Measurements from ENCODE around the gene WT1. TPM values are rescaled to one million over a fixed set of nuclear protein-coding genes. Genes with fewer than 3 reads are reported as not detected.

The WT1 gene
- total and polyA plus RNA-seq, 2 of the 13 experiments (the other 11 are each of a cell fraction or from before 2014, with no cell fraction given) = 0.15 to 0.31 TPM

DNA sequence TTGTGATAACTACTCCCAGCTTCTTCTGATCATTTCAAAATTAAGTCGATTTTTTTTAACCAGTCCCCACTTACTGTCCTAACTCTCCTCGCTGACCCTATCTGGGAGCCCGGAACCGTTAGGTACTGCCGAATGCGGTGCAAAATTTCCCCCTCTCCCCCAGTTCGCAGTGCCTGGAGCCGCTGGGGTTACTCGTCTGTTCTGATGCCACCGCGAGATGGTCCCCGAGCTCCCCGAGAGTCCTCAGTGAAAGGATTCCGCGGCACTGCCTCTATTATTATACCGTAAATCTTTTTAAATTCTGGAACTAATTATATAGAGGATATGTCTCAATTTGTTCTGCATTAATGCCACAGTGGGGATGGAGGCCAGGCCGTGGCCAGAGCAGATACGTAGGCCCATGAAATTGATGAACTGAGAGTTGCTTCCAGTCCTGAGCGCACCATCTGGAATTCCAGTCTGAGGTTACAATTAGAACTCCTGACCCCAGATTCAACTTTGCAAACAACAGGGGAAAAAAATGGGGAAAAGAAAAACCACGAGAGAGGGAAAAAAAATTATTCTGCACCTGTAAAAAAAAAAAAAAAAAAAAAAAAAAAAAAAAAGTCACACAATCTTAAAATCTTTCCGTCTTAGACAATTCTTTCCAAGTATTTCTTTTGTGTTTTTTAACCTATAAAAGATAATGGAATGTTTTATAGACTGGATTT lies 4.3 kb upstream of the WT1 start:
- in situ Hi-C loops (cut with HindIII; ENCODE audit: extremely low pct_ligation_motif_present, low pct_unique_long_range_greater_than_20kb) = no loop called here
- no peak overlapping the region for H3K4me3 ChIP-seq (replicated peaks in 1 of 3; ENCODE audit: insufficient read depth in 1 of 3, low read depth in 2 of 3, low read length in 3 of 3)
- no peaks in the 10 kb centered on the region for H3K79me2 ChIP-seq (ENCODE audit: insufficient read depth, low read length)
- no peaks in the 10 kb centered on the region for H4K20me1 ChIP-seq (ENCODE audit: insufficient read depth, low read length)
- H2AFZ ChIP-seq (ENCODE audit: low read length) = no peak overlapping the region
- 0 out of 2 replicates have a peak, but pooled peaks cover 7% of the 10 kb centered on the region for H3K4me1 ChIP-seq (ENCODE audit: insufficient read depth, low read length)
- intact Hi-C loops (cut with micrococcal nuclease; ENCODE audit: unreplicated experiment) = no loop called here
- DNase-seq (ENCODE audit: low spot score) (no peak), ATAC-seq (no peak), FAIRE-seq (no peak)
- peaks cover 7 to 61% of the 10 kb centered on the region in 2 experiments for H3K27me3 ChIP-seq (ENCODE audit: control insufficient read depth in 1 of 2, insufficient read depth in 2 of 2, low read length in 2 of 2)
- H3K4me2 ChIP-seq (ENCODE audit: low read depth, low read length) = no peak overlapping the region
- no peak overlapping the region for H3K9ac ChIP-seq (ENCODE audit: insufficient read depth, low read depth, low read length)
- no peak for TF ChIP-seq ZNF652 (CRISPR knock-in tag; IDR thresholded peaks at IDR 0.05; ENCODE audit: borderline replicate concordance, low read depth)
- no peak for TF ChIP-seq ZNF674 (CRISPR knock-in tag; IDR thresholded peaks at IDR 0.05; ENCODE audit: low read depth)
- TF ChIP-seq CHD4 (IDR thresholded peaks at IDR 0.05; ENCODE audit: borderline replicate concordance, low read length) = no peak
- TF ChIP-seq ZNF451 (CRISPR knock-in tag; IDR thresholded peaks at IDR 0.05) = no peak
- TF ChIP-seq KLF6 (CRISPR knock-in tag; IDR thresholded peaks at IDR 0.05) = no peak
- no peak for TF ChIP-seq CAMTA2 (CRISPR knock-in tag; IDR thresholded peaks at IDR 0.05; ENCODE audit: borderline replicate concordance)
- no peak for TF ChIP-seq NFIB (CRISPR knock-in tag; IDR thresholded peaks at IDR 0.05; ENCODE audit: borderline replicate concordance)
- no peak for TF ChIP-seq ZNF720 (CRISPR knock-in tag; IDR thresholded peaks at IDR 0.05)
- TF ChIP-seq, protein P1, sequence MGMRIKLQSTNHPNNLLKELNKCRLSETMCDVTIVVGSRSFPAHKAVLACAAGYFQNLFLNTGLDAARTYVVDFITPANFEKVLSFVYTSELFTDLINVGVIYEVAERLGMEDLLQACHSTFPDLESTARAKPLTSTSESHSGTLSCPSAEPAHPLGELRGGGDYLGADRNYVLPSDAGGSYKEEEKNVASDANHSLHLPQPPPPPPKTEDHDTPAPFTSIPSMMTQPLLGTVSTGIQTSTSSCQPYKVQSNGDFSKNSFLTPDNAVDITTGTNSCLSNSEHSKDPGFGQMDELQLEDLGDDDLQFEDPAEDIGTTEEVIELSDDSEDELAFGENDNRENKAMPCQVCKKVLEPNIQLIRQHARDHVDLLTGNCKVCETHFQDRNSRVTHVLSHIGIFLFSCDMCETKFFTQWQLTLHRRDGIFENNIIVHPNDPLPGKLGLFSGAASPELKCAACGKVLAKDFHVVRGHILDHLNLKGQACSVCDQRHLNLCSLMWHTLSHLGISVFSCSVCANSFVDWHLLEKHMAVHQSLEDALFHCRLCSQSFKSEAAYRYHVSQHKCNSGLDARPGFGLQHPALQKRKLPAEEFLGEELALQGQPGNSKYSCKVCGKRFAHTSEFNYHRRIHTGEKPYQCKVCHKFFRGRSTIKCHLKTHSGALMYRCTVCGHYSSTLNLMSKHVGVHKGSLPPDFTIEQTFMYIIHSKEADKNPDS (CRISPR knock-in tag; IDR thresholded peaks at IDR 0.05) = no peak
- WGBS (ENCODE audit: low lambda C conversion rate) = 42% methylated on average over 21 of the region's 21 CpGs
- ChIA-PET CTCF (ENCODE audit: low intra/inter-chr PET ratio, low total read pairs) (no interaction called here), POLR2A (no interaction called here)
- no peaks in the 10 kb centered on the region for H3K36me3 ChIP-seq (replicated peaks in 1 of 2; ENCODE audit: control insufficient read depth in 1 of 2, insufficient read depth in 2 of 2, low read length in 2 of 2)
- BruUV-seq (replicated peaks) = no TSS peak
- H3K9me3 ChIP-seq (ENCODE audit: low read length) = no peaks in the 10 kb centered on the region
- H3K27ac ChIP-seq (ENCODE audit: extremely low read length, insufficient read depth, low read length) = no peak overlapping the region

Measured in HepG2 (cell line).